Measurements from ENCODE around the gene ARF5. TPM values are rescaled to one million over a fixed set of nuclear protein-coding genes. Genes with fewer than 3 reads are reported as not detected.

ARF5 gene
- total RNA-seq, 3 donors from 2014 or later, result 134 to 154 (median 149) TPM

DNA sequence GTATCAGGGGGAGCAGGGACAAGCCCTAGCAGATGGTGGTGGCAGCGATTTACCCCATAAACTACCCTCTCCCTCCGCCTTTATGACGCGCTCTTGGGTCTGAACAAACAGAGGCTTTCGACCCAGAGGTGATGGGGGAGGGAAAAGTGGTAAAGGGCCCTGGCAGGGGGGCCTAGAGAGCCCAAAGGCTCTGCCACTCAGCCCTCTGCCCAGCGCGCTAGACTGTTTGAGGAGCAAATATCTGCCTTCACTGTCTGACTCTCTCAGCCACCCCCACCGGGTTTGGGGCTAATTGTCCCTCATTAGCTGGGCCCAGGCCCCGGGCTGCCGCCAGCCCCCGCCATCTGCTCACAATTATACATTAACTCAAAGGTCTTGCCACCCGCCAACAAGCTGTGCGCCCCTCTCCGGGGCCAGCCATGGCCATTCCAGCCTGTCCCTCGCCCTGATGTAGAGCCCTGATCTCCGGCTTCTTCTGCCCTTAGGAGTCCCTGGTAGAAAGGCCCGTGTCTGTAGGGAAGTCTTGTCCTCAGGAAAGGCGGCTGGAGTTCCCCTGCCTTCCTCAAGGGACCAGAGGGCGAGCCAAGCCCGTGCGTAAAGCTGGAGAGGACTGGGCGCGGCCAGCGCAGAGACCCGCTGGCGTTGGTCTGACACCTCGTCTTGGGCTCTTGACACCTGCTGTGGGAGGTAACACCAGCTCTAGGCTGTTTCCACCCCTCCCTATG lies 31.6 kb downstream of the ARF5 start:
- intact Hi-C loops (cut with DNase I; ENCODE audit: low total_unique reads), result no loop called here
- H3K27ac ChIP-seq, result no peak overlapping the region
- H3K9me3 ChIP-seq, result no peaks in the 10 kb centered on the region
- H3K36me3 ChIP-seq, result no peaks in the 10 kb centered on the region
- DNase-seq (ENCODE audit: low spot score in 2 of 2), result no peak
- no peak overlapping the region for H3K4me3 ChIP-seq
- TF ChIP-seq, protein P1, sequence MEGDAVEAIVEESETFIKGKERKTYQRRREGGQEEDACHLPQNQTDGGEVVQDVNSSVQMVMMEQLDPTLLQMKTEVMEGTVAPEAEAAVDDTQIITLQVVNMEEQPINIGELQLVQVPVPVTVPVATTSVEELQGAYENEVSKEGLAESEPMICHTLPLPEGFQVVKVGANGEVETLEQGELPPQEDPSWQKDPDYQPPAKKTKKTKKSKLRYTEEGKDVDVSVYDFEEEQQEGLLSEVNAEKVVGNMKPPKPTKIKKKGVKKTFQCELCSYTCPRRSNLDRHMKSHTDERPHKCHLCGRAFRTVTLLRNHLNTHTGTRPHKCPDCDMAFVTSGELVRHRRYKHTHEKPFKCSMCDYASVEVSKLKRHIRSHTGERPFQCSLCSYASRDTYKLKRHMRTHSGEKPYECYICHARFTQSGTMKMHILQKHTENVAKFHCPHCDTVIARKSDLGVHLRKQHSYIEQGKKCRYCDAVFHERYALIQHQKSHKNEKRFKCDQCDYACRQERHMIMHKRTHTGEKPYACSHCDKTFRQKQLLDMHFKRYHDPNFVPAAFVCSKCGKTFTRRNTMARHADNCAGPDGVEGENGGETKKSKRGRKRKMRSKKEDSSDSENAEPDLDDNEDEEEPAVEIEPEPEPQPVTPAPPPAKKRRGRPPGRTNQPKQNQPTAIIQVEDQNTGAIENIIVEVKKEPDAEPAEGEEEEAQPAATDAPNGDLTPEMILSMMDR (IDR thresholded peaks at IDR 0.05), result no peak
- no peak for TF ChIP-seq POLR2A (IDR thresholded peaks at IDR 0.05)
- TF ChIP-seq POLR2AphosphoS5 (IDR thresholded peaks at IDR 0.05), result no peak
- peaks cover 3 to 55% of the 10 kb centered on the region in 2 donors for H3K27me3 ChIP-seq
- no peaks in the 10 kb centered on the region for H3K4me1 ChIP-seq

DNA sequence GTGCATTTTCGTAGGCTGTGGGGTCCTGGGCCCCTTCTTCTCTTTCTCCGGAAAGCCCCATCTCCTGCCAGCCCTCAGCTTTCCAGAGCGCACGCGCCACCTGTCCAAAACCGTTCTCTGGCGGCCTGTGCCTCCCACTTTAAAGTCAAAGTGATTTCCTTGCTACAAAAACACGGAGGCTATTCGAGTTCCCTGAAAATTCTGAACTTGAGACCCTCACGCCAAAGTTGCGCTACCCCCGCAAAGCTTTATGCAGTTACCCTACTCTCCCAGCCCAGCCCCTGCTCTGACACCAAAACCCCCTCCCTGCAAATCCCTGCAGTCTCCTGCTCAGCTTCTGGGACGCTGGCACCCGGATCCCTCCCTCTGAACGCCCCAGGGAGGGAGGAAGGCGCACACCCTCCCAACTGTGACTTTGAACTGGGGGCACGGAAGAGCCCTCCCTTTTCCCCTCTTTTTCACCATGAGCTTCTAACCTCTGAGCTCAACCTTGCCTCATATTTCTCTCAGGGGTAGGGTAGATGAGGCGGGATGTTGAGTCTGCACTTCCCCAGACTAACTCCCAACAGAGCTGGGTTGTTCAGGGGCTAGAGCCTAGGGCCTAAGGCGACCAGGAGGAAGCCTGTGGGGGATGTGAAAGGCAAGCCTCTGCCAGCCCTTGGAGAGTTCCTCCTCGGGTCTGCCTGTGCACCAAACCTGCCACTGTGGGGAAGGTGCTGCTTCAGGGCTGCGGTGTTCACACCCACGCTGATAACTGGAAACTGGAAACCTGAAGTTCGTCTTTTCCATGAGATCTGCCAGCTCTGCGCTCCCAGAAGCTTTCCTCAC lies 32.4 kb downstream of the ARF5 start:
- H3K27ac ChIP-seq, result no peak overlapping the region
- DNase-seq (ENCODE audit: low spot score in 2 of 2), result no peak
- no peaks in the 10 kb centered on the region for H3K4me1 ChIP-seq
- H3K9me3 ChIP-seq, result no peaks in the 10 kb centered on the region
- H3K4me3 ChIP-seq, result no peak overlapping the region
- H3K27me3 ChIP-seq, result peaks cover 3 to 47% of the 10 kb centered on the region in 2 donors
- intact Hi-C loops (cut with DNase I; ENCODE audit: low total_unique reads), result no loop called here
- no peaks in the 10 kb centered on the region for H3K36me3 ChIP-seq
- no peak for TF ChIP-seq POLR2AphosphoS5 (IDR thresholded peaks at IDR 0.05)

DNA sequence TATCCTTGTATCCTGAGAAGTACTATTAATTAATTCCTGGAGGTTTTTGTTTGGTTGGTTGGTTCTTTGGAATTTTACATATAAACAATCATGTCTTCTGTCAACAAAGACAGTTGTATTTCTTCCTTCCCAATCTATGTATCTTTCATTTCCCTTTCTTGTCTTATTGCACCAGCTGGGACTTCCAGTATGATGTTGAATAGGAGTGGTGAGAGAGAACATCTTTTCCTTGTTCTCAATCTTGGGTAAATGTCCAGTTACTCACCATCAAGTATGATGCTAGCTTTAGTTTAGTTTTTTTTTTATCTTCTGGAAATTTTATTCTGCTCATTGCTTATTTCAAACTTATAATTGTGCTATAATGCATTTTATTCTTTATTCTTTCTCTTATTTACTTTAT lies 37.1 kb downstream of the ARF5 start:
- Histone ChIP-seq H3K27me3 (peaks cover under 1 to 7% of the 10 kb centered on the region in 2 donors), H3K36me3 (no peaks in the 10 kb centered on the region), H3K4me3 (no peak overlapping the region), H3K27ac (no peak overlapping the region), H3K4me1 (no peaks in the 10 kb centered on the region), H3K9me3 (no peaks in the 10 kb centered on the region)
- TF ChIP-seq POLR2A (IDR thresholded peaks at IDR 0.05) (no peak), POLR2AphosphoS5 (IDR thresholded peaks at IDR 0.05) (no peak)
- TF ChIP-seq, protein P1 (IDR thresholded peaks at IDR 0.05), result no peak
- no peak for DNase-seq (ENCODE audit: low spot score in 2 of 2)
- intact Hi-C loops (cut with DNase I; ENCODE audit: low total_unique reads), result no loop called here

DNA sequence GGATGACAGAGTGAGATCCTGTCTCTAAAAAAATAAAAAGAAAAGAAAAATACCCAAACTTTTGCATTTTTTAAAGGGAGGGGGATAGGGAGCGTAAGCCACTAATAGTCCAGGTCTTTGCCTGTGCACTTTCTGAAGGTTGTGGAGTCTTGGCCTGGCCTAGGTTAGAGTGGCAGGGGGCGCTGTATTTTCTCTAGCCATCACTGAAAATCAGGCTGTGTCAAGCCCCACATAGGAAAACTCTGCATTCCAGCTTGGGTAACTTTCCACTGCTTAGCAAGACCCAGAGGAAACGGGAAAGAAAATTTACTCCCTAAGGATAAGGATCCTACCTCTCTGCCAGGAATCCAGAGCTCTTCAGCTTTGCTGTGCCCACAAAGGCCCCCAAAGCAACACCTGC lies 40.2 kb downstream of the ARF5 start:
- no peaks in the 10 kb centered on the region for H3K9me3 ChIP-seq
- intact Hi-C loops (cut with DNase I; ENCODE audit: low total_unique reads), result no loop called here
- H3K4me1 ChIP-seq, result no peaks in the 10 kb centered on the region
- TF ChIP-seq, protein P1 (IDR thresholded peaks at IDR 0.05), result no peak
- TF ChIP-seq POLR2AphosphoS5 (IDR thresholded peaks at IDR 0.05) (no peak), POLR2A (IDR thresholded peaks at IDR 0.05) (no peak)
- H3K36me3 ChIP-seq, result no peaks in the 10 kb centered on the region
- H3K4me3 ChIP-seq, result no peak overlapping the region
- no peaks in the 10 kb centered on the region for H3K27me3 ChIP-seq
- H3K27ac ChIP-seq, result no peak overlapping the region
- DNase-seq (ENCODE audit: low spot score in 2 of 2), result no peak

DNA sequence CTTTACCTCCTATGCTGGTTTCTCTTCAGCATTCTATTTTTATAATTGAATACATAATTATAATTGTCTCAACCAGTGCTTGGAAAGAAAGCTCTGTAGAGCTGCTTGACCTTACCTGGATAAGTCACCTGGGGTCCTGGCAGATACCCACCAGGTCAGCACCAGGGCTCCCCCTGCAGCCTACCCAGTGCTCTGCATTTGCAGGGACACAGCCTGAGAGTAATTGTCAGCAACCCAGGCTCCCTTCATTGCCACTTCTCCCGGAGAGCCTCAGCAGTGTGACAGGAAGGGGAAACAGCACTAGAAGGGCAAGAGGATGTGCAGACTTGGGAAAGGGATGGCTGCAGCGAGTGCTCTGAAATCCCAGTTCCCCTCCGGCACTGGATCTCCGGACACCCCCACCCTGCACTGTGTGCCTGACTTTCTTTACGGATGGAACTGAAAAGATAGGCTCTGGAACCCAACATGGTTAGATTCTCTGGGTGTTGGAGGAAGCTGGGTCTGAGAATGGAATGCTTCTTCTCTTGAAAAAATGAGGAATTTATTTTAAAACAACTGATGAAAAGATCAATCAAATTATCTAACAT lies 41.1 kb downstream of the ARF5 start:
- no peak for DNase-seq (ENCODE audit: low spot score in 2 of 2)
- no peaks in the 10 kb centered on the region for H3K9me3 ChIP-seq
- H3K27me3 ChIP-seq, result no peaks in the 10 kb centered on the region
- no peaks in the 10 kb centered on the region for H3K36me3 ChIP-seq
- no peaks in the 10 kb centered on the region for H3K4me1 ChIP-seq
- intact Hi-C loops (cut with DNase I; ENCODE audit: low total_unique reads), result no loop called here
- no peak overlapping the region for H3K27ac ChIP-seq
- TF ChIP-seq POLR2AphosphoS5 (IDR thresholded peaks at IDR 0.05), result no peak
- no peak for TF ChIP-seq POLR2A (IDR thresholded peaks at IDR 0.05)
- TF ChIP-seq, protein P1 (IDR thresholded peaks at IDR 0.05), result no peak
- H3K4me3 ChIP-seq, result no peak overlapping the region
